ENCODE measurements around the gene SECISBP2. TPM values are rescaled to one million over a fixed set of nuclear protein-coding genes. Genes with fewer than 3 reads are reported as not detected.

Gene SECISBP2
- total RNA-seq, 1 experiment from 2014 or later = 15.7 TPM

- H3K79me2 ChIP-seq (ENCODE audit: low read length) = no peaks in the 10 kb centered on the region
- no TSS peak for BruUV-seq (replicated peaks)
- no peak overlapping the region for H3K27ac ChIP-seq (ENCODE audit: low read length)
- H3K4me3 ChIP-seq (ENCODE audit: low read length) = no peak overlapping the region
- no peaks in the 10 kb centered on the region for H3K4me1 ChIP-seq (ENCODE audit: insufficient read depth, low read length)
- H3K9me3 ChIP-seq (ENCODE audit: low read length) = no peaks in the 10 kb centered on the region
- POLR2A ChIA-PET (ENCODE audit: unreplicated experiment) = no interaction called here
- H3K27me3 ChIP-seq (ENCODE audit: low read length) = no peaks in the 10 kb centered on the region
- H2AFZ ChIP-seq (ENCODE audit: low read length) = no peak overlapping the region
- ATAC-seq (no peak), DNase-seq (no peak)
- H3K9ac ChIP-seq (ENCODE audit: low read length) = no peak overlapping the region
- H4K20me1 ChIP-seq (ENCODE audit: low read length) = no peaks in the 10 kb centered on the region
- intact Hi-C loops (cut with micrococcal nuclease) = no loop called here
- no peak overlapping the region for H3K4me2 ChIP-seq (ENCODE audit: low read length)
- no peaks in the 10 kb centered on the region for H3K9me2 ChIP-seq (replicated peaks; ENCODE audit: low read length)
- no peaks in the 10 kb centered on the region; the same call in none of the 2 replicates for H3K36me3 ChIP-seq (ENCODE audit: low read depth, low read length)
- CTCF ChIA-PET = no interaction called here
- TF ChIP-seq EZH2phosphoT487 (IDR thresholded peaks at IDR 0.05; ENCODE audit: borderline replicate concordance, low read length) = no peak
- no peaks in the 10 kb centered on the region for H3F3A ChIP-seq (ENCODE audit: low read length, unreplicated experiment)
Observed at GRCh38 chr9:89361031-89361430, 42.7 kb downstream of the SECISBP2 start.

- no peaks in the 10 kb centered on the region for H3K9me2 ChIP-seq (replicated peaks; ENCODE audit: low read length)
- H4K20me1 ChIP-seq (ENCODE audit: low read length) = no peaks in the 10 kb centered on the region
- intact Hi-C loops (cut with micrococcal nuclease) = no loop called here
- H2AFZ ChIP-seq (ENCODE audit: low read length) = no peak overlapping the region
- no peaks in the 10 kb centered on the region for H3K79me2 ChIP-seq (ENCODE audit: low read length)
- no peaks in the 10 kb centered on the region for H3F3A ChIP-seq (ENCODE audit: low read length, unreplicated experiment)
- H3K27ac ChIP-seq (ENCODE audit: low read length) = no peak overlapping the region
- POLR2A ChIA-PET (ENCODE audit: unreplicated experiment) = no interaction called here
- H3K9ac ChIP-seq (ENCODE audit: low read length) = no peak overlapping the region
- DNase-seq (no peak), ATAC-seq (no peak)
- H3K4me1 ChIP-seq (ENCODE audit: insufficient read depth, low read length) = no peaks in the 10 kb centered on the region
- TF ChIP-seq CTCF (conservative IDR thresholded peaks at IDR 0.05; ENCODE audit: low read depth, low read length) (no peak), EZH2phosphoT487 (IDR thresholded peaks at IDR 0.05; ENCODE audit: borderline replicate concordance, low read length) (no peak), EZH2 (IDR thresholded peaks at IDR 0.05; ENCODE audit: low read length, unreplicated experiment) (no peak)
- H3K27me3 ChIP-seq (ENCODE audit: low read length) = no peaks in the 10 kb centered on the region
- H3K36me3 ChIP-seq (ENCODE audit: low read depth, low read length) = no peaks in the 10 kb centered on the region; the same call in none of the 2 replicates
- CTCF ChIA-PET = no interaction called here
- H3K4me3 ChIP-seq (ENCODE audit: low read length) = no peak overlapping the region
- H3K9me3 ChIP-seq (ENCODE audit: low read length) = no peaks in the 10 kb centered on the region
- no TSS peak for BruUV-seq (replicated peaks)
- no peak overlapping the region for H3K4me2 ChIP-seq (ENCODE audit: low read length)
Observed at GRCh38 chr9:89361816-89362646, 43.7 kb downstream of the SECISBP2 start.

- intact Hi-C loops (cut with micrococcal nuclease) = no loop called here
- ATAC-seq = no peak
- CTCF ChIA-PET = no interaction called here
Observed at GRCh38 chr9:89362647-89363310, 44.5 kb downstream of the SECISBP2 start.

More at GRCh38 chr9:89362647-89363310, 44.5 kb downstream of the SECISBP2 start:
- Histone ChIP-seq H3K4me2 (ENCODE audit: low read length) (no peak overlapping the region), H3K9me3 (ENCODE audit: low read length) (no peaks in the 10 kb centered on the region), H4K20me1 (ENCODE audit: low read length) (no peaks in the 10 kb centered on the region), H3F3A (ENCODE audit: low read length, unreplicated experiment) (no peaks in the 10 kb centered on the region), H3K4me3 (ENCODE audit: low read length) (no peak overlapping the region), H3K79me2 (ENCODE audit: low read length) (no peaks in the 10 kb centered on the region), H3K4me1 (ENCODE audit: insufficient read depth, low read length) (no peaks in the 10 kb centered on the region), H3K9ac (ENCODE audit: low read length) (no peak overlapping the region), H3K27ac (ENCODE audit: low read length) (no peak overlapping the region), H3K36me3 (ENCODE audit: low read depth, low read length) (no peaks in the 10 kb centered on the region; the same call in none of the 2 replicates), H3K27me3 (ENCODE audit: low read length) (no peaks in the 10 kb centered on the region), H2AFZ (ENCODE audit: low read length) (no peak overlapping the region), H3K9me2 (replicated peaks; ENCODE audit: low read length) (no peaks in the 10 kb centered on the region)
- DNase-seq = no peak
- POLR2A ChIA-PET (ENCODE audit: unreplicated experiment) = no interaction called here
- no TSS peak for BruUV-seq (replicated peaks)
- TF ChIP-seq EZH2 (IDR thresholded peaks at IDR 0.05; ENCODE audit: low read length, unreplicated experiment) = no peak
- TF ChIP-seq CTCF (conservative IDR thresholded peaks at IDR 0.05; ENCODE audit: low read depth, low read length) = no peak
- no peak for TF ChIP-seq EZH2phosphoT487 (IDR thresholded peaks at IDR 0.05; ENCODE audit: borderline replicate concordance, low read length)

Data from PC-3 (cell line).